Measurements from ENCODE around the gene DRC3.

Gene DRC3

GRCh38 chr17:18044609-18045008 is 71.9 kb downstream of the DRC3 start:
- no peak for DNase-seq (ENCODE audit: low read depth, low spot score)
- in situ Hi-C loops (cut with HindIII; ENCODE audit: low sequenced_read_pairs), result no loop called here
- TF ChIP-seq CTCF (IDR thresholded peaks at IDR 0.05; ENCODE audit: low read depth, low read length), result no peak

DNA sequence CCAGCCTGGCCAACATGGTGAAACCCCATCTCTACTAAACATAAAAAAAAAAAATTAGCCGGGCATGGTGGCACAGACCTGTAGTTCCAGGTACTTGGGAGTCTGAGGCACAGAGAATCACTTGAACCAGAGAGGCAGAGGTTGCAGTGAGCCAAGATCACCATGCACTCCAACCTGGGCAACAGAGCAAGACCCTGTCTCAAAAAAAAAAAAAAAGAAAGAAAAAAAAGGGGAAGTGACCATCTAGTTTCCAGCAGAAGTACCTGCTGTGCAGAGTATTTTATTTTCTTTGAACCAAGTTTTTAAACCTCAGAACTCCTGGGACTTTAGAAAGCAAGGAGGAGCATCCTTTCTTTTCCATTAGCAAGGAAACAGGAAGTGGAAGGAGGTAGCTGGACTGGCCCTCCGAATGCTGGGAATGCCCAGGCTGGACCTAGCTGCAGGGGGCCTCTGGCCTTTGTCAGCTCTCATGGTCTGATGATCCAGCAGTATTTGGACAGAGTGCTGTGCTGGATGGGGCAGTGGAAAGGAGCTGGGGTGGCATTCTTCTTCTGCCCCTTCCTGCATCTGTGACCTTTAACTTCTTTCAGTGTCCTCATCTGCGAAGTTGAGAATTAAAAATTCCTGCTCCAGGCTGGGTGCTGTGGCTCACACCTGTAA is 73.2 kb downstream of the DRC3 start:
- no peak for TF ChIP-seq CTCF (IDR thresholded peaks at IDR 0.05; ENCODE audit: low read depth, low read length)

More at GRCh38 chr17:18044609-18045008, 71.9 kb downstream of the DRC3 start:
- H3K4me3 ChIP-seq (ENCODE audit: low read depth, low read length), result no peak overlapping the region

DNA sequence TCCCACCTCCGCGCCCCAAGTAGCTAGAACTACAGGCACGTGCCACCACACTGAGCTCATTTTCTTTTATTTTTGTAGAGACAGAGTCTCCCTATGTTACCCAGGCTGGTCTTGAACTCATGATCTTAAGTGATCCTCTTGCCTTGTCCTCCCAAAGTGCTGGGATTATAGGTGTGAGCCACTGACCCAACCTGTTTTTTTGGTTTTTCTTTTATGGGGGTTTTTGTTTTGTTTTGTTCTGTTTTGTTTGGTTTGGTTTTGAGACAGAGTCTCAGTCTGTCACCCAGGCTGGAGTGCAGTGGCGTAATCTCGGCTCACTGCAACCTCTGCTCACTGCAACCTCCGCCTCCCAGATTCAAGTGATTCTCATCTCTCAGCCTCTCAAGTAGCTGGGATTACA is 82.9 kb downstream of the DRC3 start:
- no peak overlapping the region for H3K4me3 ChIP-seq (ENCODE audit: low read depth, low read length)
- in situ Hi-C loops (cut with HindIII; ENCODE audit: low sequenced_read_pairs), result no loop called here
- no peak for TF ChIP-seq CTCF (IDR thresholded peaks at IDR 0.05; ENCODE audit: low read depth, low read length)
- DNase-seq (ENCODE audit: low read depth, low spot score), result no peak

More for the DNA sequence above, 73.2 kb downstream of the DRC3 start:
- in situ Hi-C loops (cut with HindIII; ENCODE audit: low sequenced_read_pairs), result no loop called here
- DNase-seq (ENCODE audit: low read depth, low spot score), result no peak
- H3K4me3 ChIP-seq (ENCODE audit: low read depth, low read length), result no peak overlapping the region

DNA sequence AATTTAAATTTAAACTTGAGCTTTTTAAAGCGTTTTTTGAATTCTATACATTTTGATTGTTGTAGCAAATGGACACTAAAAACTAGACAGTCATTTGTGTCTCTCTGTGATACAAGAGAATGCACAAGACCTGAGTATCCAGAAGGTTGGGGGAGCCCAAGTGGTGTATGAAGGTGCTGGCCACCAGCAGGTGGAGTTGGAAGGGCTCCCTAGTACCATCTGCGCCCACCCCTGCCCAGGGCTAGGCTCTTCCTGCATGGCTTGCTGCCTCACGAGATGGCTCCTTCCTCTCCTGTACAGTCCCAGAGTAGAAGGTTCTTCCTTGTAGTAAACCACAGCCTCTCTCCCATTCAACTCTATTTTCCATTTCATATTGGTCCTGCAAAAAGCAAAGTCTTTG is 83.6 kb downstream of the DRC3 start:
- TF ChIP-seq CTCF (IDR thresholded peaks at IDR 0.05; ENCODE audit: low read depth, low read length), result no peak

GRCh38 chr17:18059283-18059682 is 86.6 kb downstream of the DRC3 start:
- DNase-seq (ENCODE audit: low read depth, low spot score), result no peak

More for the DNA sequence above, 83.6 kb downstream of the DRC3 start:
- no peak overlapping the region for H3K4me3 ChIP-seq (ENCODE audit: low read depth, low read length)
- in situ Hi-C loops (cut with HindIII; ENCODE audit: low sequenced_read_pairs), result no loop called here
- no peak for DNase-seq (ENCODE audit: low read depth, low spot score)

DNA sequence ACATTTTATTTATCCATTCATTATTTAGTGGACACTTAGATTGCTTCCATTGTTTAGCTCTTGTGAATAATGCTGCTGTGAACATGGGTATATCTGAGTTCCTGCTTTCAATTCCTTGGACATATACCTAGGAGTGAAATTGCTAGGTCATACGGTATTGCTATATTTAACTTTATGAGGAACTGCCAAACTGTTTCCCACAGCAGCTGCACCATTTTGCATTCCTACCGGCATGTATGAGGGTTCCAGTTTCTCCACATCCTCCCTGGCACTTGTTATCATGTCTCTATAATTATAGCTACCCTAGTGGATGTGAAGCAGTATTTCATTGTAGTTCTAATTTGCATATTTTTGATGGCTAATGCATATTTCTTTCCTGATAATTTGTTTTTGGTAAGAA is 91.4 kb downstream of the DRC3 start:
- no peak for DNase-seq (ENCODE audit: low read depth, low spot score)
- in situ Hi-C loops (cut with HindIII; ENCODE audit: low sequenced_read_pairs), result no loop called here
- H3K4me3 ChIP-seq (ENCODE audit: low read depth, low read length), result no peak overlapping the region
- TF ChIP-seq CTCF (IDR thresholded peaks at IDR 0.05; ENCODE audit: low read depth, low read length), result no peak

More at GRCh38 chr17:18059283-18059682, 86.6 kb downstream of the DRC3 start:
- TF ChIP-seq CTCF (IDR thresholded peaks at IDR 0.05; ENCODE audit: low read depth, low read length), result no peak
- in situ Hi-C loops (cut with HindIII; ENCODE audit: low sequenced_read_pairs), result no loop called here
- H3K4me3 ChIP-seq (ENCODE audit: low read depth, low read length), result no peak overlapping the region

Data from astrocyte of the spinal cord (primary cell).